OCI-LY3 (cell line): Measurements from ENCODE around the gene ARID5A.

Source experiments
- EZH2phosphoT487 ChIP-seq: fragments of 200-600 bp; shearing (Covaris generic); IDR thresholded peaks from 2 replicates; pipeline ENCODE4 v1.6.1; 2018; ENCODE audit warnings: antibody characterized with exemption, mixed run types, low read depth
- TF ChIP-seq, protein P1 (sequence below): fragments of 200-600, 300-600 bp; sonication (generic); IDR thresholded peaks from 2 replicates; pipeline ENCODE4 v1.5.1; 2014; ENCODE audit warnings: antibody characterized with exemption, low read length, low read depth

- TF ChIP-seq, protein P1, sequence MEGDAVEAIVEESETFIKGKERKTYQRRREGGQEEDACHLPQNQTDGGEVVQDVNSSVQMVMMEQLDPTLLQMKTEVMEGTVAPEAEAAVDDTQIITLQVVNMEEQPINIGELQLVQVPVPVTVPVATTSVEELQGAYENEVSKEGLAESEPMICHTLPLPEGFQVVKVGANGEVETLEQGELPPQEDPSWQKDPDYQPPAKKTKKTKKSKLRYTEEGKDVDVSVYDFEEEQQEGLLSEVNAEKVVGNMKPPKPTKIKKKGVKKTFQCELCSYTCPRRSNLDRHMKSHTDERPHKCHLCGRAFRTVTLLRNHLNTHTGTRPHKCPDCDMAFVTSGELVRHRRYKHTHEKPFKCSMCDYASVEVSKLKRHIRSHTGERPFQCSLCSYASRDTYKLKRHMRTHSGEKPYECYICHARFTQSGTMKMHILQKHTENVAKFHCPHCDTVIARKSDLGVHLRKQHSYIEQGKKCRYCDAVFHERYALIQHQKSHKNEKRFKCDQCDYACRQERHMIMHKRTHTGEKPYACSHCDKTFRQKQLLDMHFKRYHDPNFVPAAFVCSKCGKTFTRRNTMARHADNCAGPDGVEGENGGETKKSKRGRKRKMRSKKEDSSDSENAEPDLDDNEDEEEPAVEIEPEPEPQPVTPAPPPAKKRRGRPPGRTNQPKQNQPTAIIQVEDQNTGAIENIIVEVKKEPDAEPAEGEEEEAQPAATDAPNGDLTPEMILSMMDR: no peak
- no peak for TF ChIP-seq EZH2phosphoT487
These were observed 24.7 kb upstream of the ARID5A start for GRCh38 chr2:96511851-96512250.
